ENCODE measurements around the gene TRIOBP. TPM values are rescaled to one million over a fixed set of nuclear protein-coding genes. Genes with fewer than 3 reads are reported as not detected.
"Not testable (repeated sequence)": the region's sequence is repeated elsewhere in the genome, so short reads cannot be mapped to it uniquely, and the experiment has no call there.

TRIOBP gene
- total RNA-seq, 1 donor from 2014 or later: 156 TPM

GRCh38 chr22:37771702-37772427 lies 75.0 kb downstream of the TRIOBP start:
- DNase-seq (ENCODE audit: low read depth in 2 of 2): no peak

DNA sequence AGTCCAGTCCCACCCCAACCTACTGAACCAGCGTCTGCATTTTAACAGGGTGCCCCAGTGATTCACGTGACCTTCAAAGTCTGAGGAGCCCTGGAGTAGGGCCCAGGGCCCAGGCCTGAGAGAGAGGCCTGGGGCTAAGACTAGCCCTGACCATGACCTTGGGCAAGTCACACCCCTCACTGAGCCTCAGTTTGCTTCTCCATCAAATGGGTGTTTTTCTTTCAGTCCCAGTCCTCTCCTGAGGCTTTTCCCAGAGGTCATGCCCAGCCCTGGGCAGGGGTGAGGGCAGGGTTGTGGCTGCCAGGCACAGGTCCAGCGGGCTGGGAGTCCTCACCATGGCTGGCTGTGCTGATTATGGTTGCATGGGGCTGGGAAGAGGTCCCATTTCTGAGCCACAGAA lies 77.9 kb downstream of the TRIOBP start:
- DNase-seq (ENCODE audit: low read depth in 2 of 2): no peak

DNA sequence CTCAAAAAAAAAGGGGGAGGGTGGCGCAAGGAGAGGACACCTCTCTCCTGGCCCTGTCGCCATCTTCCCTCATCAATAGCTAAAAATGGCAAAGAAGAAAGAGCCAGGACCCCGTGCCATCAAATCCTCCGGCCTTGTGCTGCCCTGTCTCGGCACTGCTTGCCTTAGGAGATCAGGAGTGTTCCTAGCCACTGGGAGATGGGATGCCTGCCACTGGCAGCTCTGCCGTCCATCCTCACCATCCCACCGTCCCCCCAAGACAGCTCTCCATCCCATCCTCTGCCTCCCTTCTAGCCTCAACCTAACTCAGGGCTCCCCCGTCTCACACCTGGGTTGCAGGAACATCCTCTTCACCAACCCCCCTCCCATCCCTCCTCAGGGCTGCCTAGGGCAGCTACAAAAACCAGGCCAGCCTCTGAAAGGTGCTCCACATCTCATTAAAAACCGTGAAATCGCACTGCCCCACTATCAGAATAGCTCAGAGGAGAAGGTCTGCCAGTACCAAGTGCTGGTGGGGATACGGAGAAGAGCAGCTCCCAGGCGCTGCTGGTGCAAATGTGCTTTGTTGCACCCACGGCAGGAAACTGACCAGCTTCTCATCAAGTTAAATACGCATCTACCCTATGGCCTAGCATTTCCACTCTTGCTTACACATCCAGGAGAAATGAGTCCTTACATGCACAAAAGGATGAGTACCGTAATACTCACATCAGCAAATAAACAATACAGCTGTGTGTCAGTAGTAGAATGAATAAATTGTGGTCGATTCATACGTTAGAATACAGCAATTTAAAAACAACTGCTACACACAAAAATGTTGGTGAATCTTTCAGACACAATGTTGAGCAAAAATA lies 79.2 kb downstream of the TRIOBP start:
- DNase-seq (ENCODE audit: low read depth in 2 of 2): peak in 1 of 2 donors; percentile 62

DNA sequence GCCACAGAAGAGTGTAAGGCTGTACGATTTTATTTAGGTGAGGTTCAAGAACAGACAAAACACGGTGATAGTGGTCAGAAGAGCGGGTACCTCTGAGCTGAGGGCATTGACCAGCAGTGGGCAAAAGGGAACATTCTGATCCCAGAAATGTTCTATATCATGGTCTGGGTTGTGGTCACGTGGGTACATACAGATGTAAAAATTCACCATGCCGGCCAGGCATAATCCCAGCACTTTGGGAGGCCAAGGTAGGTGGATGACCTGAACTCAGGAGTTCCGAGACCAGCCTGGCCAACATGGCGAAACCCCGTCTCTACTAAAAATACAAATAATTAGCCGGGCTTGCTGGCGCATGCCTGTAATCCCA lies 79.8 kb downstream of the TRIOBP start:
- DNase-seq (ENCODE audit: low read depth in 2 of 2): no peak

- peak in 1 of 2 donors; percentile 42 for DNase-seq (ENCODE audit: low read depth in 2 of 2)
Measured at GRCh38 chr22:37777122-37777687, 80.4 kb downstream of the TRIOBP start.

DNA sequence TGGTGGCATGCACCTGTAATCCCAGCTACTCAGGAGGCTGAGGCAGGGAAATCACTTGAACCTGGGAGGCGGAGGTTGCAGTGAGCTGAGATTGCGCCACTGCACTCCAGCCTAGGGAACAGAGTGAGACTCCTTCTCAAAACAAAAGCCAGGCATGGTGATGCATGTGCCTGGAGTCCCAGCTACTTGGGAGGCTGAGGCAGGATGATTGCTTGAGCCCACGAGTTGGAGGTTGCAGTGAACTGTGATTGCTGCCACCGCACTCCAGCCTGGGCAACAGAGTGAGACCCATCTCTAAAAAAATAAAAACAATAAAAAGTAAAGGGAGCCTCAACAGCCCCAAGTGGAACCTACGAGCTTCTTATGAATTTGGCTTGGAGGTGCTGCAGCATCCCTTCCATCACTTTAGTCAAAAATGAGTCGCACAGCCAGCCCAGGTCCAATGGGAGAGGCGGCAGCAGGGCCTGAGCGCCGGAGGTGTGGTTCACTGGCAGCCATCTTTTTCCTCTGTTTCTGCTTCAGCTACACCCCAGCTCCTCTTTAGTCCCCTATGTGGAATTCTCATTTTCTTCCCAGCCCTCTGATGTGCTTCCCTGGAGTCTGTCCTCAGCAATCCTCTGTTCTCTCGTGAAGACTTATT lies 81.6 kb downstream of the TRIOBP start:
- DNase-seq (ENCODE audit: low read depth in 2 of 2): no peak

DNA sequence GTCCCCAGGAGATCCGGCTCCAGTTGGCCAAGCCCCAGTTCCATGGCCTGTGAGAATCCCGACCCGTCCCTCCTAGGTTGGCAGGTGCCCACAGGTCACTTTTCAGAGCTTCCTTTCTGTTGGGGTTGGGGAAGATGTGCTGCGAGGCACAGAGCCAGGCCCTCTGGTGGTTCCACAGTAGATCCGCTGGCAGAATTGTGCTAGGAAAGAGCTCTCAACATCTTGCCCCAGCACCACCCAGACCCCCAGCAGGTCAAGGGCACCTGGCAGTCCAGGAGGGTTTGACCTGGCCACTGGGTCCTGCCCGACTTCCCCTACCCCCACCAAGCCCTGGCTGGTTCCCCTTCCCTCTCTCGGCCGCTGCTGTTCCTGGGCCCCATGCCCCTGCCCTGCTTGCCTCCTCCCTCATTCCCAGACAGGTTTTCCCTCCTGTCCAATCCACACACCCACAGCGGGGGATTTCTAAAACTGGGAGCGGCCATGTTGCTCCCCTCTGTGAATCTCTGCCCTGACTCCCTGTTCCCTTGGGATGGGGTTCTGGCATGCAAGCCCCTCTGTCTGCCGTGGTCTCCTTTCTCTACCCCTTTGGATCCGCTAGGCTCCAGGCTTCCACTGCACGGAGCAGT lies 84.7 kb downstream of the TRIOBP start:
- peak in 1 of 2 donors; percentile 76 for DNase-seq (ENCODE audit: low read depth in 2 of 2)

DNA sequence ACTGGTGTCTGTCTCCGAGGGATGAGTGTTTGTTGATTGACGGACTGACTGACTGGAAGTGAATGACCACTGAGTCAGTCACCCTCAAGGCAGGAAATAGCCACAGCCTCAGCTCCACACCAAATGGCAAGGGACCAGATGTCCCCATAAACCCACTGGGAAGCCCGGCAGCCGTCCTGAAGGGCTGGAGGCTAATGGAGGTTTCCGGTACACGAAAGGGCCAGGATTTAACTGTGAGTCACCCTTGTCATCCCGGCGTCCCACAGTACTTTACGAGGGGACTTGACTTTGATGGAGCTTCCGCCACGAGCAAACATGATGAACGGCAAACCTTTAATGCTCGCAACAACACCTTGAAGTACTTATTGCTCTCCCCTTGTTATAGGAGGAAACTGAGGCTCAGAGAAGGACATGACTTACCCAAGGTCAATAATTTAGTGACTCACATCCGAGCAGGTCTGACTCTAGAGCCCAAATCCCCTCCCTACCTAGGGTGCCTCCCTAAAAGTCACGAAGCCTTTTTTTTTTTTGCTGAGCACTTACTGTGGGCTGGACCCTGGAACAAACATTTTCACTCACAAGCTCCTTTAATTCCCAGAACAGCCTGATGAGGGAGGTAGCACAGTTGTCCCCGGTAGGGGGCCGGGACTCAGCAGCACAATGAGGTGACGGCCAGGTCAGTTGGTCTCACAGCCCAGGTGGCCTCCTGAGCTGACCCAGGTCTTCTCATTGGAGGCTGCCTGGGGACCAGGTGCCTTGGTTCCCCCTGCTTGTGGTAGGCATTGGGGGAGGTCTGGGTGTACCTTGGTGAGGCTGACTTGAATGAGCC lies 85.7 kb downstream of the TRIOBP start:
- DNase-seq (ENCODE audit: low read depth in 2 of 2): peak; percentile 34 to 77

- DNase-seq (ENCODE audit: low read depth in 2 of 2): no peak
Measured at GRCh38 chr22:37784829-37785495, 88.1 kb downstream of the TRIOBP start.

DNA sequence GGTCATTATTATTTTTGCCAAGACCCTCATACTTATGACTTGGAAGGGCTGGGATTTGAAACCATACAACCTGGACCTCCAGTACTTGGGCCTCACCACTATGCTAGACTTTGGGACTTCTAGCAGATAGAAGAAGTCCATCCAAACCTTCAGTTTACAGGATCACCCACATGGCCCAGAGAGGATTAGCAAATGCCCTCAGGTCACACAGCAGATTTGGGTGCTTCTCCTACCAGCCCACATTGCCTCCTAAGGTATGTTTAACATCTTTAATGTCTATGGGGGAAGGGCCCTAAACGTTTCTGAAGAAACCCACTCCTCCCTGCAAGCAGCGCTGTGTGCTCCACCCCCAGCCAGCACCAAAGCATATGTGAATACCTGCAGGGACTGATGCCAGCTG lies 93.4 kb downstream of the TRIOBP start:
- DNase-seq (ENCODE audit: low read depth in 2 of 2): no peak

DNA sequence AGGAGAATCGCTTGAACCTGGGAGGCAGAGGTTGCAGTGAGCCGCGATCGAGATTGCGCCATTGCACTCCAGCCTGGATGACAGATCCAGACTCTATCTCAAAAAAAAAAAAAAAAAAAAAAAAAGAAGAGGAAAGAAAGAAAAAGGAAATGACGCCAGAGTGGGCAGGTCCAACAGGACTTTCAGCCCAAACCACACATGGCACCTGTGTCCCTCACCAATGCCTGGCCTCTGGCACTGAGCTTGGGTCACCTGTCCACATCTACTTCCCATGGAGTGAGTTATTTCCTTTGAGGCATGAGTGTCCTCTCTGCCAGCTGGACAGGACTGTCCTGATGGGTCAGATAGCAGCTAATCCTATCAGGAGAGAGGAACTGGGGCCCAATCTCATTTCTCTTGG lies 95.6 kb downstream of the TRIOBP start:
- peak in 1 of 2 donors; percentile 42 for DNase-seq (ENCODE audit: low read depth in 2 of 2)

GRCh38 chr22:37794376-37794775 lies 97.5 kb downstream of the TRIOBP start:
- DNase-seq (ENCODE audit: low read depth in 2 of 2): no peak

DNA sequence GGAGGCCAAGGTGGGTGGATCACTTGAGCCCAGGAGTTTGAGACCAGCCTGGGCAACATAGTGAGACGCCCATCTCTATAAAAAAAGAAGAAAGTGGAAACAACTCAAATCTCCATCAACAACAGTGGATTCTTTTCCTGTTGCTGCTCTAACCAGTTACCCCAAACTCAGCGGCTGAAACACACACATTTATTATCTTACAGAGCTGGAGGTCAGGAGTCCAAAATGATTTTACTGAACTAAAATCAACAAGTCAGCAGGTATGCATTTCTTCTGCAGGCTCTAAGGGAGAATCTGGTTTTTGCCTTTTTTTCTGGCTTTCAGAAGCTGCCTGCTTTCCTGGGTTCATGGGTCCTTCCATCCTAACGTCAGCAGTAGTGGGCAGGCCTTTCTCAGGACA lies 99.2 kb downstream of the TRIOBP start:
- DNase-seq (ENCODE audit: low read depth in 2 of 2): no peak

- DNase-seq (ENCODE audit: low read depth in 2 of 2): not testable (repeated sequence)
Measured at GRCh38 chr22:37797259-37797658, 100.4 kb downstream of the TRIOBP start.

DNA sequence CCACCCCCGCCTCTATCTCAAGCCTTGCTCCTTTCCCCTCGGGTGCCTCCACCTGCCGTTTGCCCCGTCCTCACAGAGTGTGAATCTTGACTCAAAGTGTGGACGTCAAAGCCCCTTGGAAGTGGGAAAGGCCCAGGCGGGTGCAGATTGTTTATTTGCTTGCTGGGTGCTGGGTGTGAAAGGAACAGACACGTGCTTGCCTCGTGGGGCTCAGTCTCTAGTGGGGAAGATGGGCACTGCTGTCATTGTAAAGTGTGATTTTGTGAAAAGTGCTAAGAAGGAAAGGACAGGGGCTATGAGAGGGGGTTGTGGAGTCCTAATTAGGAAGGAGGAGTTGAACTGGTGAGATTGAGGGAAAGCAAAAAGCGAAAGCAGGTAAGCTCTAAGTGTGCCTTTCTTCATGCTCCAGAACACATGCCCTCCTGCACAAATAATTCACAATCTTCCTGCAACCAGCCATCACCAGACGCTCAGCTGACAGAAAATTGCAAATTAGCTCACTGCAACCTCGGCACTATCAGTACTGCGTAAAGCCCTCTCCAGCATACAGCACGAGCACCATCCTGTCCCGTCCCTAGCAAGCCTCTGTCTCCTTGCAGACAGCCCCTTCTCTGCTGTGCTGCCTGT lies 101.1 kb downstream of the TRIOBP start:
- no peak for DNase-seq (ENCODE audit: low read depth in 2 of 2)

DNA sequence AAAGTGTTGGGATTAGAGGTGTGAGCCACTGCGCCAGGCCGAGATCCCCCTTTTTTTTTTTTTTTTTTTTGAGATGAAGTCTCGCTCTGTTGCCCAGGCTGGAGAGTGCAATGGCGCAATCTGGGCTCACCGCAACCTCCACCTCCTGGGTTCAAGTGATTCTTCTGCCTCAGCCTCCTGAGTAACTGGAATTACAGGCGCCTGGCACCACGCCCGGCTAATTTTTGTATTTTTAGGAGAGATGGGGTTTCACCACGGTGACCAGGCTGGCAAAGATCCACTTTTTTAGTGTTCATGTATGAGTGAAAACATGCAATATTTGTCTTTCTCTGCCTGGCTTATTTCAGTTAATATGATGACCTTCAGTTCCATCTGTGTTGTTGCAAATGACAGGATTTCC lies 103.1 kb downstream of the TRIOBP start:
- DNase-seq (ENCODE audit: low read depth in 2 of 2): not testable (repeated sequence)

DNA sequence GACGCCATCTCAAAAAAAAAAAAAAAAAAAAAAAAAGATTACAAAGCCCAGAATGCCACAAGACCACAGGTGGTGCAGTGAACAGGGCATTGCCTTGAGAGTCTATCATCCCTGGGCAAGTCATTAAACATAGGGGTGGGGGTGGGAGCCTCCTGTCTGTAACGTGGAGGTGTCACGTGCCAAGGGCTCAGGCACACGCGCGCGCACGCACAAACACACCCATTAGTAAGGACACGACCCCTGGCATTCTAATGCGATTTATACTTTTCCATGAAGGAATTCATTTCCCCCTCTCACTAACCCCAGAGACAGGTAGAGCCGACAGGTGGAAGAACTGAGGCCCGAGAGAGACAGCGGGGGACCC lies 105.1 kb downstream of the TRIOBP start:
- peak in 1 of 2 donors; percentile 31 for DNase-seq (ENCODE audit: low read depth in 2 of 2)

DNA sequence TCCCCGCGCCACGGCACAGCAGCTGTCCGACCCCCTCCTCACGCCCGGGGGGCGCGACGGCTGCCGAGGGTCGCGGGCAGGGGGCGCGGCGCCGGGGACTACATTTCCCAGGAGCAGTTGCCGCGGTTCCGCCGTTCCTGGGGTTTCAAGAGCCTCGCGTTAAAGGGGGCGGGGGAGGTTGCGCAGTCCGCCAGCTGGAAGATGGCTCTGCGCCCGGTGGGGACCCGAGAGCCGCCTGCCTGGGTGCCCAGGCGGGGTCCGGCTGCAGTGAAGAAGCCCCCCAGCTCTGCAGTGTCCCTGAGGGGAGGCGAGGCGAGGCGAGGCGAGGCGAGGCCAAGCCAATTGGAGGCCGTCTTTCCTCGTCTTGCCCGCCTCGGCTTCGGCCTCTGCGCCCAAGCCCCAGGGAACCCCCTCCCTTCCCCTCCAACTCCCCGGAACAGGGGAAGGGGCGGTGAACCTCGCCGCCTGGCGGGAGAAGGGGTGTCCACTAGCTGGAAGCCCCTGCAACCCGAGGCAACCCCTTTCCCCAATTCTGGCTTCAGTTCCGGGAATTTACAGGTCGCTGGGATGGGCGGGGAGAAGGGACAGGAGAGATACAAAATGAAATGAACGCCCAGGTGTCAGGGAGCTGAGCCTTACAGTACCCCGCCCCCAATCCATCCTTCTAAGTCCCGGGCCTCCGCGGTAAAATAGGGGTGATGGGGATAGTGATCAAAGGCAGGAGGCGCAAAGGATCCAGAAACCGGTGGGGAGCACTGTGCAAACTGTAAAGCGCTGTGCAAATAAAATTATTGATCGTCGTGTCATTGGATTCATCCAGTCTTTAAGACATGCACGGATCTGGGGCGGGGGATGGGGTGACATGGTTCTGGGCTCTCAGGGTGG lies 105.7 kb downstream of the TRIOBP start:
- peak; percentile 55 to 69 for DNase-seq (ENCODE audit: low read depth in 2 of 2)

- no peak for DNase-seq (ENCODE audit: low read depth in 2 of 2)
Measured at GRCh38 chr22:37803195-37803638, 106.4 kb downstream of the TRIOBP start.

Measured in lung microvascular endothelial cell (primary cell).